Prostate gland (tissue), 2 donors: Measurements from ENCODE around the gene TBC1D3B.
"Not testable (repeated sequence)": the region's sequence is repeated elsewhere in the genome, so short reads cannot be mapped to it uniquely, and the experiment has no call there.

Experiments used
- POLR2AphosphoS5 ChIP-seq: sonication (generic); formaldehyde crosslinking; IDR thresholded peaks from one replicate; pipeline ENCODE4 v1.6.1; 2017; ENCODE audit warnings: antibody characterized with exemption
- TF ChIP-seq, protein P1 (sequence below), 4 experiments: fragments of 200-600 bp in 2 of 4; fragments of 450-650 bp in 2 of 4; sonication (generic) in 2 of 4; IDR thresholded peaks; 1 replicate in 3 of 4; 2 replicates in 1 of 4; pipeline ENCODE4 v1.5.1; 2016 to 2019; ENCODE audit warnings: antibody characterized with exemption in 4 of 4, mild to moderate bottlenecking in 2 of 4, moderate library complexity in 2 of 4

DNA sequence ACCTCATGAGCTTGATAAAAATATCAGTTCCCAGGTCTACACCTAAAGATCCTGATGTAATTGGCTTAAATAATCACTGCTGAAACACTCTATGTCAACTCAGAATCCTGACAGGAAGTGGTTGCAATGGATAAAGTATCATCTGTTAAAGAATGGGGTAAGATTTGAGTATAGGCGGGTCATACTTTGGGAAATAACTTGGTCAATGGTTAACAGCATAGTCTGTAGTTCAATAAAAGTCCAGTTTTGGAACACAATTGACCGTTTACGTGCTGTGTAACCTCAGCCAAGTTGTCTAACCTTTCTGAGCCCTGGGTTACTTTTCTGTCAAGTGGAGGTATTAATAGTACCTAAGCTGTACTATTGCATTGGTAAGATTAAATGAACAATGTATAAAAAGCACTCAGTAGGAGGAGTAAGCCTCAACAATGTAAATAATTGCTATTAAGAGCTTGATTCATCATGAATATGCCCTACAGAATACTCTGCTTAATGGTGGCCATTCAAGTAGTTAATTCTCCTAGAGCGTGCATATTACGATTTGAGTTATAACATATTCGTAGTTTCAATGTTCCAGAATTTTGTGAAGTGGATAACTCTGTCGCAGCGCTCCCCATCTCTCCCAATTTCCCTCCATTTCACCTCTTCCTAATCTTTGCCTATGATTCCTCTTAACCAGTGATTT lies 17.9 kb upstream of the TBC1D3B start:
- TF ChIP-seq, protein P1, sequence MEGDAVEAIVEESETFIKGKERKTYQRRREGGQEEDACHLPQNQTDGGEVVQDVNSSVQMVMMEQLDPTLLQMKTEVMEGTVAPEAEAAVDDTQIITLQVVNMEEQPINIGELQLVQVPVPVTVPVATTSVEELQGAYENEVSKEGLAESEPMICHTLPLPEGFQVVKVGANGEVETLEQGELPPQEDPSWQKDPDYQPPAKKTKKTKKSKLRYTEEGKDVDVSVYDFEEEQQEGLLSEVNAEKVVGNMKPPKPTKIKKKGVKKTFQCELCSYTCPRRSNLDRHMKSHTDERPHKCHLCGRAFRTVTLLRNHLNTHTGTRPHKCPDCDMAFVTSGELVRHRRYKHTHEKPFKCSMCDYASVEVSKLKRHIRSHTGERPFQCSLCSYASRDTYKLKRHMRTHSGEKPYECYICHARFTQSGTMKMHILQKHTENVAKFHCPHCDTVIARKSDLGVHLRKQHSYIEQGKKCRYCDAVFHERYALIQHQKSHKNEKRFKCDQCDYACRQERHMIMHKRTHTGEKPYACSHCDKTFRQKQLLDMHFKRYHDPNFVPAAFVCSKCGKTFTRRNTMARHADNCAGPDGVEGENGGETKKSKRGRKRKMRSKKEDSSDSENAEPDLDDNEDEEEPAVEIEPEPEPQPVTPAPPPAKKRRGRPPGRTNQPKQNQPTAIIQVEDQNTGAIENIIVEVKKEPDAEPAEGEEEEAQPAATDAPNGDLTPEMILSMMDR (IDR thresholded peaks at IDR 0.05), result not testable (repeated sequence)
- TF ChIP-seq POLR2AphosphoS5, result not testable (repeated sequence)
